ENCODE measurements around the gene PACSIN1. TPM values are rescaled to one million over a fixed set of nuclear protein-coding genes. Genes with fewer than 3 reads are reported as not detected.

Gene PACSIN1
- total RNA-seq, 1 experiment from 2014 or later: 5.0 TPM

GRCh38 chr6:34437644-34437970 lies 28.3 kb upstream of the PACSIN1 start:
- Histone ChIP-seq H2AFZ (ENCODE audit: low read depth, low read length, poor library complexity, severe bottlenecking) (no peak overlapping the region), H3K27ac (ENCODE audit: low read depth, low read length) (no peak overlapping the region), H3K9ac (ENCODE audit: low read length) (no peak overlapping the region), H3K79me2 (ENCODE audit: insufficient read depth, low read length) (no peaks in the 10 kb centered on the region), H3K36me3 (ENCODE audit: control insufficient read depth in 1 of 2, insufficient read depth in 2 of 2, low read length in 2 of 2) (no peaks in the 10 kb centered on the region), H3K27me3 (ENCODE audit: insufficient read depth, low read length) (no peaks in the 10 kb centered on the region), H3K9me2 (ENCODE audit: insufficient read depth) (no peaks in the 10 kb centered on the region), H3K4me3 (replicated peaks in 1 of 2; ENCODE audit: low read depth in 1 of 2, low read length in 2 of 2) (no peak overlapping the region), H3K4me2 (ENCODE audit: low read length) (no peak overlapping the region), H3K4me1 (ENCODE audit: control insufficient read depth in 1 of 2, insufficient read depth in 2 of 2, low read length in 2 of 2) (no peaks in the 10 kb centered on the region), H3K9me3 (ENCODE audit: control insufficient read depth in 1 of 2, insufficient read depth in 1 of 2, low read depth in 1 of 2, low read length in 2 of 2) (no peaks in the 10 kb centered on the region), H4K20me1 (ENCODE audit: insufficient read depth) (no peaks in the 10 kb centered on the region)
- RAD21 ChIA-PET (ENCODE audit: low non-redundant PET in 1 of 2, low total read pairs in 2 of 2, uncharacterized antibody in 2 of 2, unreplicated experiment in 2 of 2): no interaction called here
- BruUV-seq (replicated peaks): no TSS peak
- intact Hi-C loops (cut with micrococcal nuclease): no loop called here
- CTCF ChIA-PET: no interaction called here
- POLR2A ChIA-PET: no interaction called here
- TF ChIP-seq EZH2phosphoT487 (IDR thresholded peaks at IDR 0.05; ENCODE audit: borderline replicate concordance): no peak
- no peak for TF ChIP-seq POLR2AphosphoS5 (IDR thresholded peaks at IDR 0.05; ENCODE audit: low read depth, low read length)
- TF ChIP-seq, protein P1, sequence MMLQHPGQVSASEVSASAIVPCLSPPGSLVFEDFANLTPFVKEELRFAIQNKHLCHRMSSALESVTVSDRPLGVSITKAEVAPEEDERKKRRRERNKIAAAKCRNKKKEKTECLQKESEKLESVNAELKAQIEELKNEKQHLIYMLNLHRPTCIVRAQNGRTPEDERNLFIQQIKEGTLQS (IDR thresholded peaks at IDR 0.05): no peak
- no peak for TF ChIP-seq ZNF274 (IDR thresholded peaks at IDR 0.05; ENCODE audit: low read depth, low read length)
- TF ChIP-seq RAD21 (IDR thresholded peaks at IDR 0.05; ENCODE audit: low read depth): no peak
- no peak for TF ChIP-seq MAX (IDR thresholded peaks at IDR 0.05)
- no peak for TF ChIP-seq ELF1 (IDR thresholded peaks at IDR 0.05; ENCODE audit: borderline replicate concordance, low read depth)
- TF ChIP-seq EZH2 (IDR thresholded peaks at IDR 0.05): no peak
- no peak for TF ChIP-seq CBX3 (IDR thresholded peaks at IDR 0.05; ENCODE audit: low read depth)
- no peak for DNase-seq (ENCODE audit: low read depth, low spot score)
- no peak for ATAC-seq

- no peaks in the 10 kb centered on the region for H3K27me3 ChIP-seq (ENCODE audit: insufficient read depth, low read length)
- no peak overlapping the region for H2AFZ ChIP-seq (ENCODE audit: low read depth, low read length, poor library complexity, severe bottlenecking)
- intact Hi-C loops (cut with micrococcal nuclease): no loop called here
- TF ChIP-seq JUND (IDR thresholded peaks at IDR 0.05): no peak
- TF ChIP-seq SP1 (IDR thresholded peaks at IDR 0.05; ENCODE audit: low read depth): no peak
- POLR2A ChIA-PET: no interaction called here
- H3K36me3 ChIP-seq (ENCODE audit: control insufficient read depth in 1 of 2, insufficient read depth in 2 of 2, low read length in 2 of 2): no peaks in the 10 kb centered on the region
- no peak overlapping the region for H3K9ac ChIP-seq (ENCODE audit: low read length)
- no peak overlapping the region for H3K27ac ChIP-seq (ENCODE audit: low read depth, low read length)
- H4K20me1 ChIP-seq (ENCODE audit: insufficient read depth): no peaks in the 10 kb centered on the region
- DNase-seq (ENCODE audit: low read depth, low spot score) (no peak), ATAC-seq (peak; percentile 46; the same call in 1 of the 2 replicates)
- BruUV-seq (replicated peaks): no TSS peak
- H3K9me2 ChIP-seq (ENCODE audit: insufficient read depth): no peaks in the 10 kb centered on the region
- no peaks in the 10 kb centered on the region for H3K79me2 ChIP-seq (ENCODE audit: insufficient read depth, low read length)
- CTCF ChIA-PET: no interaction called here
- no peaks in the 10 kb centered on the region for H3K4me1 ChIP-seq (ENCODE audit: control insufficient read depth in 1 of 2, insufficient read depth in 2 of 2, low read length in 2 of 2)
- no peaks in the 10 kb centered on the region for H3K9me3 ChIP-seq (ENCODE audit: control insufficient read depth in 1 of 2, insufficient read depth in 1 of 2, low read depth in 1 of 2, low read length in 2 of 2)
- H3K4me2 ChIP-seq (ENCODE audit: low read length): no peak overlapping the region
- RAD21 ChIA-PET (ENCODE audit: low non-redundant PET in 1 of 2, low total read pairs in 2 of 2, uncharacterized antibody in 2 of 2, unreplicated experiment in 2 of 2): no interaction called here
- no peak overlapping the region for H3K4me3 ChIP-seq (replicated peaks in 1 of 2; ENCODE audit: low read depth in 1 of 2, low read length in 2 of 2)
Measured at GRCh38 chr6:34438705-34439104, 27.2 kb upstream of the PACSIN1 start.
